Common myeloid progenitor, CD34-positive (primary cell): ENCODE results near the gene WWOX.

Experiments
- CTCF ChIA-PET: fragments of 350-600 bp; sonication (Branson Sonifier 250); formaldehyde crosslinking; loops from one replicate; lab custom pipeline; 2021; ENCODE audit warnings: antibody characterized with exemption; lab: Charles Lee
- POLR2A ChIA-PET: fragments of 350-600 bp; sonication (Branson Sonifier 250); formaldehyde crosslinking; loops from one replicate; lab custom pipeline; 2021; ENCODE audit warnings: antibody characterized with exemption; lab: Charles Lee
- DNase-seq, 3 donors: peaks; one replicate each; pipeline versions ENCODE4 v3.0.0 to v3.0.0-alpha.2; 2013
- H3K27ac ChIP-seq, 2 experiments: 1 replicate in 1 of 2; 2 replicates in 1 of 2; pipeline ENCODE4 v1.7.0; 2013; ENCODE audit warnings: inconsistent platforms in 2 of 2, low read length in 2 of 2, mild to moderate bottlenecking in 2 of 2, low read depth in 1 of 2, moderate library complexity in 1 of 2; ENCODE audit not compliant: severe bottlenecking in 2 of 2, insufficient read depth in 1 of 2, poor library complexity in 1 of 2
- H3K27me3 ChIP-seq, 5 experiments: replicated peaks in 2 of 5; 1 replicate in 3 of 5; 2 replicates in 2 of 5; pipeline versions ENCODE4 v1.6.1 to v1.7.0; 2013; ENCODE audit warnings: low read length in 4 of 5, mild to moderate bottlenecking in 2 of 5, moderate library complexity in 2 of 5, inconsistent platforms in 1 of 5; ENCODE audit not compliant: insufficient read depth in 5 of 5, control insufficient read depth in 4 of 5
- H3K36me3 ChIP-seq, 4 experiments: 1 replicate in 2 of 4; 2 replicates in 2 of 4; pipeline versions ENCODE4 v1.6.1 to v1.7.0; 2013; ENCODE audit warnings: low read length in 3 of 4, control low read depth in 1 of 4, mild to moderate bottlenecking in 1 of 4; ENCODE audit not compliant: control insufficient read depth in 4 of 4, insufficient read depth in 4 of 4
- H3K4me1 ChIP-seq, 4 experiments: 1 replicate in 3 of 4; 2 replicates in 1 of 4; pipeline versions ENCODE4 v1.6.1 to v1.7.1; 2013; ENCODE audit warnings: low read length in 3 of 4, mild to moderate bottlenecking in 3 of 4, control low read depth in 1 of 4, inconsistent platforms in 1 of 4, moderate library complexity in 1 of 4; ENCODE audit not compliant: control insufficient read depth in 4 of 4, insufficient read depth in 4 of 4; ENCODE audit errors: control extremely low read depth in 1 of 4
- H3K4me3 ChIP-seq, 7 experiments: 1 replicate in 4 of 7; 2 replicates in 3 of 7; pipeline versions ENCODE4 v1.5.1 to v1.7.0; 2013; ENCODE audit warnings: mild to moderate bottlenecking in 7 of 7, low read length in 6 of 7, moderate library complexity in 6 of 7, inconsistent platforms in 2 of 7, low read depth in 2 of 7, control low read depth in 1 of 7; ENCODE audit not compliant: insufficient read depth in 4 of 7, control insufficient read depth in 1 of 7; ENCODE audit errors: extremely low read depth in 1 of 7
- H3K9me3 ChIP-seq, 5 experiments: 1 replicate in 4 of 5; 2 replicates in 1 of 5; pipeline versions ENCODE4 v1.6.1 to v1.7.1; 2013; ENCODE audit warnings: low read length in 4 of 5, mild to moderate bottlenecking in 2 of 5, inconsistent platforms in 1 of 5, low read depth in 1 of 5, moderate library complexity in 1 of 5; ENCODE audit not compliant: control insufficient read depth in 4 of 5, insufficient read depth in 2 of 5; ENCODE audit errors: control extremely low read depth in 1 of 5
- WGBS: methylation state at CpG from one replicate; pipeline ENCODE4 v1.1.5; 2013; ENCODE audit not compliant: insufficient coverage; 5-methylcytosine and 5-hydroxymethylcytosine counted together

Gene WWOX

DNA sequence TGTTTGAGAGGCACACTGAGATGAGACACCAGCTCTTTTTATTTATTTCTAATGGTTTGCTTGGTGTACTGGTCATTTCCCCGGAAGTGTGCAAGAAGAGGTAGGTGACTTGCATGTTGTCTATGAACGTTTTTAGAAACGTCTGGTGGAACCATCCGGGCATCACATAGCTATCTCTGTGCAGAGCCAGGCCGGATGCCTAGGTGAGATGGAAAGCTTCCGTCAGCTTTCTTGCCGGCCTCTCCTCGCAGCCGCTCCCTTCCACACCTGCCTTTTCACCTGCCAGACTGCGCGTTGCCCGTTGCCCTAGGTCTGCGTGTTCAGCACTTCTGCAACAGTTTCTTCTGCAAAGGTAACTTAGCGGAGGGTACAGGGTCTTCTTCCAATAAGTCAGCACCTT lies 416.0 kb downstream of the WWOX start:
- ChIA-PET CTCF (interaction anchor here (1.7 kb wide), 1 partner anchor 11 kb away, joined by 4 read pairs; no protein-coding TSS in a partner anchor), POLR2A (no interaction called here)
- DNase-seq: no peak
- Histone ChIP-seq H3K36me3 (no peaks in the 10 kb centered on the region), H3K4me1 (no peaks in the 10 kb centered on the region), H3K4me3 (no peak overlapping the region), H3K9me3 (no peaks in the 10 kb centered on the region), H3K27ac (no peak overlapping the region), H3K27me3 (no peaks in the 10 kb centered on the region)
- WGBS: 95% methylated on average over 14 of the region's 14 CpGs

- CTCF ChIA-PET: interaction anchor here (1.7 kb wide), 1 partner anchor 12 kb away, joined by 4 read pairs; no protein-coding TSS in a partner anchor
- Histone ChIP-seq H3K36me3 (no peaks in the 10 kb centered on the region), H3K9me3 (no peaks in the 10 kb centered on the region), H3K27ac (no peak overlapping the region), H3K4me1 (no peaks in the 10 kb centered on the region), H3K4me3 (no peak overlapping the region), H3K27me3 (no peaks in the 10 kb centered on the region)
- WGBS: 97% methylated on average over 6 of the region's 9 CpGs
- POLR2A ChIA-PET: no interaction called here
- DNase-seq: no peak
These were observed 416.7 kb downstream of the WWOX start for GRCh38 chr16:78516006-78516736.

GRCh38 chr16:78519896-78520295 lies 420.4 kb downstream of the WWOX start:
- Histone ChIP-seq H3K27ac (no peak overlapping the region), H3K4me1 (peaks cover 0 to 4% (median under 1%) of the 10 kb centered on the region in 4 experiments), H3K27me3 (no peaks in the 10 kb centered on the region), H3K4me3 (no peak overlapping the region), H3K36me3 (no peaks in the 10 kb centered on the region), H3K9me3 (no peaks in the 10 kb centered on the region)
- no peak for DNase-seq
- WGBS: 92% methylated on average over 3 of the region's 8 CpGs
- POLR2A ChIA-PET: no interaction called here
- CTCF ChIA-PET: no interaction called here

DNA sequence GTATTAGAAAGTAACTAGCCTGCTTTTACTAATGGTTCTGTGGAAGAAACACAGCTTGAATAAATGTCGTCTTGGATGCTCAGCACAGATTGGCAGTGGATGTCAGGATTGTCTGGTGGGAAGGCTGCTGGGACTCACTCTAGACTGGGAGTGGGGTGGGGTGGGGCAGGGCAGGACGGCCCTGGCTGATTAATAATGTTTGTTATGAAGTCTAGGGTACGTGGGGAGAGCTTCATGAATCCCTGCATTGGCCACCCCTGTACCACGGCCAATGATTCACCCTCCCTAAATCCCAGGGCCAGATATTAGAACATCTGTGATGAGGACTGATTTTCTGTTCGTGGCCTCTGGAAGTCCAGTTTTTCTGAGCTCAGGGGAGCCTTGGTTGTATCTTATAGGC lies 421.0 kb downstream of the WWOX start:
- ChIA-PET POLR2A (no interaction called here), CTCF (no interaction called here)
- no peaks in the 10 kb centered on the region for H3K27me3 ChIP-seq
- no peak overlapping the region for H3K27ac ChIP-seq
- no peak overlapping the region for H3K4me3 ChIP-seq
- no peaks in the 10 kb centered on the region for H3K9me3 ChIP-seq
- H3K4me1 ChIP-seq: peaks cover 0 to 4% (median under 1%) of the 10 kb centered on the region in 4 experiments
- WGBS: 100% methylated on average over 3 of the region's 5 CpGs
- H3K36me3 ChIP-seq: no peaks in the 10 kb centered on the region
- DNase-seq: no peak

DNA sequence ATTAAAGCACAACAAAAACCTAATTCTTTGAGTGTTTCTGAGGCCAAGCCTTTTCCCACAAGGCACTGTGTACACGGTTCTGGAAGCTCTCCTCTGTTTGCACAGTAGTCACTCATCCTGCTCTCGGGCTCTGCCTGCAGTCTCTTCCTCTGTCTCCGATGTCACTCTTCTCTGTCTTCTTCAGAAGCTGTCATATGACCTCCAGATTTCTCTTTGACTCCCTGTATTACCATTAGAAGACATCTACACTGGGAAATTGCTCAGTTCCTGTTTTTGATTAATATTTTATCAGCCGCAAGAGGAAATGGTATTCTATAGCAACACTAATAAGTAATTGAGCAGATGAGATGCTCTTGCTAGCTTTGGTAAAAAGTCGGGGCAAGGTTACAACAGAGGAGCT lies 422.9 kb downstream of the WWOX start:
- CTCF ChIA-PET: interaction anchor here (0.5 to 1.6 kb wide), 4 partner anchors 16 to 302 kb away, joined by 3 to 5 read pairs (median 4); no protein-coding TSS in a partner anchor
- no peak overlapping the region for H3K4me3 ChIP-seq
- H3K9me3 ChIP-seq: no peaks in the 10 kb centered on the region
- H3K36me3 ChIP-seq: no peaks in the 10 kb centered on the region
- no peaks in the 10 kb centered on the region for H3K27me3 ChIP-seq
- H3K27ac ChIP-seq: no peak overlapping the region
- POLR2A ChIA-PET: interaction anchor here (1.1 kb wide), 1 partner anchor 331 kb away, joined by 3 read pairs; no protein-coding TSS in a partner anchor
- WGBS: 93% methylated on average over 5 of the region's 5 CpGs
- peaks cover 0 to 4% (median under 1%) of the 10 kb centered on the region in 4 experiments for H3K4me1 ChIP-seq
- peak in 2 of 3 donors; percentile 0 to 3 for DNase-seq

- POLR2A ChIA-PET: interaction anchor here (1.1 kb wide), 1 partner anchor 332 kb away, joined by 3 read pairs; no protein-coding TSS in a partner anchor
- no peak overlapping the region for H3K27ac ChIP-seq
- CTCF ChIA-PET: interaction anchor here (1.6 kb wide), 1 partner anchor 17 kb away, joined by 5 read pairs; no protein-coding TSS in a partner anchor
- H3K4me1 ChIP-seq: peaks cover 0 to 4% (median under 1%) of the 10 kb centered on the region in 4 experiments
- DNase-seq: peak; percentile 2 to 54 (median 31)
- WGBS: 55% methylated on average over 7 of the region's 9 CpGs
- H3K4me3 ChIP-seq: no peak overlapping the region
- no peaks in the 10 kb centered on the region for H3K36me3 ChIP-seq
- no peaks in the 10 kb centered on the region for H3K9me3 ChIP-seq
- no peaks in the 10 kb centered on the region for H3K27me3 ChIP-seq
These were observed 423.9 kb downstream of the WWOX start for GRCh38 chr16:78523212-78523985.
